Measurements from ENCODE around the gene SRGAP2B.
"Not testable (repeated sequence)": the region's sequence is repeated elsewhere in the genome, so short reads cannot be mapped to it uniquely, and the experiment has no call there.

DNA sequence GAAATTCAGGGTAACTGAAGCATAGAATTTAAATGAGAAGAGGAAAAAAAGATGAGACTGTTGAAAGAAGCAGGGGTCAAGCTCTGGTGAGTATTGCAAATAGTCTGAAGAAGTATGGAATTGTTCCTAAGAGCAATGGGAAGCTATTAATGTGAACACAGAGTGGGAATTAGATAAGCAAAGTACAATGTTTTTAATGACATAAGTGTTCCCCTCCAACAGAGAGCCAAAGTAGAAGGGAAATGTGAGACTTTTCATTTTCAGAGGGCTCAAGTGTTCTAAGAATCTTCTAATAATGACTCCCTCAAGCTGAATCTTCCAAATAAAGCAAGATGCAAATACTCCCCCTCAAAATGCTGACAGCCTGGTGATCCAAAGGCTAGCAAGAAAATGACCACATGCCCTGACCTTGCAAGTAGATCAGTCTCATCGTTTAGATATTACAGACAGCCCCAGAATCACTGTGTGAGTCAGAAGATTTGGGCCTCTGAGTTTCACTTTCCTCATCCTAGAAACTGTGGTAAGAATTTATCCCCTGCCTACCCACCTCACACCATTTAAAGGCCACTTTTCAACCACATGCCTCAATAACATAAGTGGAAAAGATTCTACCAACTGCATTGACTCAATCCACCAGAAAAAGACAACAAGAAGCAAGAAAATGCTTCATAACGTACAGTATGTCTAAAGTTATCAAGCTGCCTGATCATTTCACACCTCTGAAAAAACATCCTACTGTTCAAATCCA lies 79.2 kb downstream of the SRGAP2B start:
- TF ChIP-seq POLR2A, CTCF (IDR thresholded peaks at IDR 0.05): not testable (repeated sequence)

All from body of pancreas (tissue), 4 donors.